Colon (tissue), 2 donors: ENCODE results near the gene PRTN3.

Experiments used
- FAIRE-seq: peaks from 2 replicates; lab custom pipeline; 2012; peaks lifted over from hg19 to GRCh38; lab: Jason Lieb, UNC
- donor health status: control.
- donor health status: control.

The PRTN3 gene, protein sequence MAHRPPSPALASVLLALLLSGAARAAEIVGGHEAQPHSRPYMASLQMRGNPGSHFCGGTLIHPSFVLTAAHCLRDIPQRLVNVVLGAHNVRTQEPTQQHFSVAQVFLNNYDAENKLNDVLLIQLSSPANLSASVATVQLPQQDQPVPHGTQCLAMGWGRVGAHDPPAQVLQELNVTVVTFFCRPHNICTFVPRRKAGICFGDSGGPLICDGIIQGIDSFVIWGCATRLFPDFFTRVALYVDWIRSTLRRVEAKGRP

DNA sequence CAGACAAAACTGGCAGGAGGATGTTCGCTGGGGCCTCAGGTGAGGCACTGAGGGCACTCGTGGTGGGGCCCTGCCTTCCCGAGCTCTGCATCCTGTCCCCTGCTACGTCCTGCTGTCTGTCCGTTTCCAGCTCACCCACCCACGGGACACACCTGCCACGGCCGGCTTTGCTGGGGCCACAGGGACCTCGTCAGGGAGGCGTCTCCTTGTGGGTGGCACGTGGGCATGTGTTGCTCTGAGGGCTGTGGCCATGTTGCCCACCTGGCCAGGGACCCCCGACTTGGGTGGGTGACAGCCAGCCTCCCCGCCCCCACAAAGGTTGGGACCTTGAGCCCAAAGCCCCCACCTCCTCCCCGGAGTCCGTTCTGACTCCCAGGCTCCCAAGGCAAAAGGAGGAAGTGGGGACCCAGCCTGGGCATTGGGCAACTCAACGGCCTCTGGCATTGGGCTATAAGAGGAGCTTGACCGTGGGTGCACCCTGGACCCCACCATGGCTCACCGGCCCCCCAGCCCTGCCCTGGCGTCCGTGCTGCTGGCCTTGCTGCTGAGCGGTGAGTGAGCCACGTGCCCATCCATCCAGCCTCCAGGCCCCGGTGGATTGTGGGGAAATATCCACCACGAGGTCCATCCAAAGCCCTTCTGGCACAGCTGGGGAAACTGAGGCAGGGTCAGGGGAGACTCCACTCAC is at the start of gene PRTN3:
Gene PRTN3, plus strand, starts transcription at position 481 of the 688 bp plus-strand sequence. Its CDS starts 10 bp downstream, at position 491.
- FAIRE-seq: no peak

DNA sequence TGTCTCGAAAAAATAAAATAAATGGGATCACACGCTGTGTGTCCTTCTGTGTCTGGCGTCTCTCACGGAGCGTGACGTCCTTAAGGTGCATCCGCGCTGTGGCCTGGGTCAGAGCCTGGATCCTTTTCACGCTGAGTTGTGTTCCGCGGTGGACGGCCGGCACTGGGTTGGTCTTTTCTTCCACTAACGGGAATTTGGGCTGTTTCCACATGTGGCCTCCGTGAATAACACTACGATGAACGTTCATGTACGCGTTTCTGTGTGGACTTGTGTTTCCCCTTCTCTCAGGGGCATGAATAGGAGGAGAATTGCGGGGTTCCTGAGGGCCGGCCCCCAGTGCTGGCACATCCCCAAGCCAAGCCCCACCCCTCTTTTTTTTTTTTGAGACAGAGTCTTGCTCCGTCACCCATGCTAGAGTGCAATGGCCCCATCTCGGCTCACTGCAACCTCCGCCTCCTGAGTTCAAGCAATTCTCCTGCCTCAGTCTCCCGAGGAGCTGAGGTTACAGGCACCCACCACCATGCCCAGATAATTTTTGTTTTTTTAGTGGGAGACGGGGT is 49.7 kb upstream of the PRTN3 start:
- no peak for FAIRE-seq

DNA sequence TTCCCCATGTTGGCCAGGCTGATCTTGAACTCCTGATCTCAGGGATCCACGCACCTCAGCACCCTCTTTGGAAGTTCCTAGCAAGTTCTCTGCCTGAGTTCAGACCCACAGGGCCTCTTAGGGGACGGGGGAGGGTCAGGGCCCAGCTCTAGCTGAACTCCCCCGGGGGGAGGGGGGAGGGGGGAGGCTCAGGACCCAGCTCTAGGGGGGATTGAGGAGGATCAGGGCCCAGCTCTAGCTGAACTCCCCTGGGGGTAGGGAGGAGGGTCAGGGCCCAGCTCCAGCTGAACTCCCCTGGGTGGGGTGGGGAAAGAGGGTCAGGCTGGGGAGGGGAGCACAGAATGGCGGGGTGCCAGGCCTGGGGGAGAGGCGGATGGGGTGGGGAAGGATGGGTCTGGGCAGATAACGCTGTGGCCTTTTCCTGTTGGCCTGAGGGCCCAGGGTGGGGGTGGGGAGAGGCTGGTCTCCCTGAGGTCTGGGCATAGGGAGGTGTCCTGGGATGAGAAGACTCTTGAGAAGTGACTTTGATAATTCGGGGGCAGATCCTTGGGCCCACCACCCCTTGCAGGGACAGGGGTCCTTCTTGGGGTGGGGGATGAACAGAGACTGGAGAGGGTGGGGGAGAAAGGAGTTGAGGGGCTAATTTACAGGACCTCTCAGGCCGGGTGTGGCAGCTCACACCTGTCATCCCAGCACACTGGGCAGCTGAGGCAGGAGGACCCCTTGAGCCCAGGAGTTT is 49.1 kb upstream of the PRTN3 start:
- no peak for FAIRE-seq

DNA sequence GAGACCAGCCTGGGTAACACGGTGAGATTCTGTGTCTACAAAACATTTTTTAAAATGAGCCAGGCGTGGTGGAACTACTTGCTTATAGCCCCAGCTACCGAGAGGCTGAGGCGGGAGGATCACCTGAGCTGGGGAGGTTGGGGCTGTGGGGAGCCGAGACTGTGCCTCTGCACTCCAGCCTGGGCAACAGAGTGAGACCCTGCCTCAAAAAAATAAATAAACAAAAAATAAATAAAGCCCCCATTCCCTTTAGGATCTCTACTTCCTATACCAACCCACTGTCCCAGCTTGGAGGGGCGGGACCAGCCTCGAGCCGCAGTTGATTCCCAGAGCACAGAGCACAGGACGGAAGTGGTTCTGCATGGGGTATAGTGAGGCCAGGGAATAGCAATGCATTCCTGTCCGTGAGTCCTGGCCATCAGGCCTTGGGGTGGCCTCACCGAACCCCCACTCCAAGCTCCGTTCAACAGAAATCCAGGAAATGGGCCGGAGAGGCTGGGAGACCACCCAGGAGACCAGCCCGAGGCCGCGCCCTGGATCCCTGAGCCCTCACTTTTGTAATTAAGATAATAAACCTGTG is 48.4 kb upstream of the PRTN3 start:
- no peak for FAIRE-seq

DNA sequence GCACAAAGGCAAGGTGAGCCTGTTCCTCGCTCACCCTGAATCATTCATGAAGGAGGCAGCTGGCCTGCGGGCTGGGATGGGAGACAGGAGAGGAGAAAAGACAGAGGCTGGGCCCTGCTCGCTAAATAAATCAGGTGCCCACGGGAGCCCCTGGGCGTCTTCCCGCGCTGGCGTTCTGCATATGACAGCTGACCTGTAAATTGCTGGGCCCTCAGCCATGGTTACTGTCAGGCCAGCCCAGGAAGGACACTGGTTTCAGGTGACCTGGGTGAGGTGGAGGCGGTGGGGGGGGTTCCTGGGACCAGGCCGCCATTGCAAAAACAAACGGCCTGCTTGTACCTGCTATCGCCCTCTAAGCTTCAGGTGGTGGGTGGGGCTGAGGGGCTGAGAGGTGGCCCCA is 47.0 kb upstream of the PRTN3 start:
- FAIRE-seq: no peak

DNA sequence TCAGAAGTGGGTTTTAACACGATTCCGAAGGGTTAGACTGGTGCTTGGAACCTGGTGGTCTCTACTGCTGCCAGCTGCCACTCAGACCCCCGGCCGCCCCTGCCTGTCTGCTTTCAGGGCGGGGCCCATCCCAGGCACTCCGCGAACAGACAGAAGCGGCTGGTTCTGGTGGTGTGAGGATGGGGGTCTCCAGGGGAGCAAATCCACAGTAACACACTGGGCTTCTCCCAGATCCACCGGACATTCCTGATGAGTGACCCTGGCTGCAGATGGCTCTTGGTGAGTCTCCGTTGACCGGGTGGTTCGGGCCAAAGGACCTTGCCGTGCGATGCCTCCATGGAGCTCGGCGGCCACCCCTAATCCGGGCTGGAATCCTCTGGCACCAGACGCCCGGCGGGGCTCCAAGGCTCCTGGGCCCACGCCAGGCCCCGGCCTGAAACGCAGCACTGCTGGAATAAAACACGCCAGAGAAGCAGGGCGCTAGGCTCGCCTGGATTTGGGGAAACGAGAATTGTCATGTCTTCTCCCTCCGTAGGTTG is 45.7 kb upstream of the PRTN3 start:
- no peak for FAIRE-seq

DNA sequence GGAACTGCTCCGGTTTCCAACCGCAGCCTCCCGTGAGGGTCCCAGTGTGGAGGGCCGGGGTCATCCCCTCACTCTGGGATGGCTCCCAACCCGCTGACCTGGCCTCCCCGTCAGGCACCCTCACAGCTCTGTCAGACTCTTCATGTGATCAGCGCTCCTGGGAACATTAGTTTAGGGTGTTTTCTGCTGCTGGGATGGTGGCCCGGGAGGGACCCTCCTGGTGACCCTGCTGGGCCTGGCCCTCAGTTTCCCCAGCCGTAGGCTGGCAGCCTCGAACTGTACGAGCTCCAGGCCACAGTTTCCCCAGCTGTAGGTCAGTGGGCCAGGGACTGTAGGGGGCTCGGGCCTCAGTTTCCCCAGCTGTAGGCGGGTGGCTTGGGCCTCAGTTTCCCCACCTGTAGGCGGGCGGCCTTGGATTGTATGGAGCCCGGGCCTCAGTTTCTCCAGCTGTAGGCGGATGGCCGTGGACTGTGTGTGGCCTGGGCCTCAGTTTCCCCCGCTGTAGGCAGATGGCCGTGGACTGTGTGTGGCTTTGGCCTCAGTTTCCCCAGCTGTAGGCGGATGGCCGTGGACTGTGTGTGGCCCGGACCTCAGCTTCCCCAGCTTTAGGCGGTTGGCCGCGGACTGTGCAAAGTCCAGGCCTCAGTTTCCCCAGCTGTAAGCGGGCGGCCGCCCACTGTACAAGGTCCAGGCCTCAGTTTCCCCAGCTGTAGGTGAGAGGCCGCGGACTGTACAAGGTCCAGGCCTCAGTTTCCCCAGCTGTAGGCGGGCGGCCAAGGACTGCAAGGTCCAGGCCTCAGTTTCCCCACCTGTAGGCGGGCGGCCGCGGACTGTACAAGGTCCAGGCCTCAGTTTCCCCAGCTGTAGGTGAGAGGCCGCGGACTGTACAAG is 44.9 kb upstream of the PRTN3 start:
- no peak for FAIRE-seq

DNA sequence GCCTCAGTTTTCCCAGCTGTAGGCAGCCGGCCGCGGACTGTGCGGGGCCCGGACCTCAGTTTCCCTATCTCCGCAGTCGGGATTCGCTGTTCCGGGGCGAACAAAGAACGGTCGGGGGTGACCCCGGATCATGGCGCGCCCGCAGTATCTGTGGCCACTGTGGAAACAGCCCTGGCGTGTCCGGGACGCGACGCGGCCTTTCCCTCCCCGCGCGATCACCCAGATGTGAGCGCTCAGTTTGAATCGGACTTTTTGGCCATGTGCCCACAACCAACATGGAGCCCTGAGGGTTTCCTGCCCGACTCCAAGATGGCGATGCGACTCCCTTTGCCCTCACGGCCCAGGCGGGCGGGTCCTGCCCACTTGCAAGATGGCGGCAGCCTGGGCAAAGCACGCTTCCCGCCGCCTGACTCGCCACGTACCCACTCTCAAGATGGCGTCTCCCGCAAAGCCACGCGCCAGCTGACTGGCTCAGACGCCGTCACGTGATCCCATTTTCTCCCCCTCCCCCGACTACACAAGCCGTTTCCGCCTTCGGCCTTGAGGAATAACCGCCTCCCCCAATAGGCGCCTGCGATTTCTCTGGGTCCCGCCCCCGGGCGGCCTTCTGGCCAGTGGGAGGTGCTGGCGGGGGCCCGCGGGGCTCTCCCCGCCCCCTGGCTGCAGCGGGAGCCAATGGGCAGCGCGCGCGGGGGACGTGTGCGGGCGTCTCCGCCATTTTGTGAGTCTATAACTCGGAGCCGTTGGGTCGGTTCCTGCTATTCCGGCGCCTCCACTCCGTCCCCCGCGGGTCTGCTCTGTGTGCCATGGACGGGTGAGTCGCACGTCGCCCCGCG is 43.9 kb upstream of the PRTN3 start, which contains the start of gene PTBP1:
Gene PTBP1, plus strand, starts transcription at position 761 of the 836 bp plus-strand sequence. Its CDS starts 46 bp downstream, at position 807.
- peak; percentile 96 for FAIRE-seq

DNA sequence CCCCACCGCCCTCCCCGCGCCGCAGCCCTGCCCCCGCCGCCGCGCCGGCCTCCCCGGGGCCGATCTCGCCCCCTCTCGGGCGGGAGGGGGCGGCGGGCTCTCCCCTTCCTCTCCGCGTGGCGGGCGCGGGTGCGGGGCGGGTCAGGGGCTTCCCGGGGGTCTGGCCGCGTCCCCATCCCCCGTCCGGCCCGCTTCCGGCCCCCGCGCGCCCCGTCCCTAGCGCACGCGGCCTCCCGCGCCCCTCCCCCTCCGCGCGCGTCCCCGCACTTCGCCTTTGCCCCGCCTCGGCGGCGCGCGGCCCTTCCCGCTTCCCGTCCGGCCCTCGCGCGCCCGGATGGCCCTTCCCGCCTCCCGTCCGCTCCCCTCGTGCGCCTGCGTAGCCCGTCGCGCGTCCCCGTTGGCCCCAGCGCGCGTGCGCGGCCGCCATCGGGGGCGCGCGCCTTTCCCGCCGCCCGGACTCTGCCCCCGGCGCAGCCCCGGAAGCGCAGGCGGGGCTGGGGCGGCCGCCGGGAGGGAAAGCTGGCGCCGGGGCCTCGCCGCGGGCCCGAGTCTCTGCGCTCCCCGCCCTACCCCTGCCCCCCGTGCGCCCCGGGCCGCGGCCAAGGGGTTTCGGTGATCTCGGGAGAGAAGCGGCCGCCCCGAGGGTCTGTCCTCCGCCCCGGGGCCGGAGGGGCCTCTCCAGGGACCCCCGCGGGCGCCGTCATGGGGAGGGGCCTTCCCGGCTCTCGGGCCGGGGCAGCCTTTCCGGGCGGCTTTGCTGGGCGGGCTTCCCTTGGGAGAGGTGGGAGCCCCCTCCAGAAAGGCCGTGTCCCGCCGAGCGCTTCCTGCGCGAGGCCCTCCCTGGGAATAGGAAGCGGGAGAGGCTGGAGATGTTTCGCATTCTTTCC is 43.0 kb upstream of the PRTN3 start:
- no peak for FAIRE-seq

DNA sequence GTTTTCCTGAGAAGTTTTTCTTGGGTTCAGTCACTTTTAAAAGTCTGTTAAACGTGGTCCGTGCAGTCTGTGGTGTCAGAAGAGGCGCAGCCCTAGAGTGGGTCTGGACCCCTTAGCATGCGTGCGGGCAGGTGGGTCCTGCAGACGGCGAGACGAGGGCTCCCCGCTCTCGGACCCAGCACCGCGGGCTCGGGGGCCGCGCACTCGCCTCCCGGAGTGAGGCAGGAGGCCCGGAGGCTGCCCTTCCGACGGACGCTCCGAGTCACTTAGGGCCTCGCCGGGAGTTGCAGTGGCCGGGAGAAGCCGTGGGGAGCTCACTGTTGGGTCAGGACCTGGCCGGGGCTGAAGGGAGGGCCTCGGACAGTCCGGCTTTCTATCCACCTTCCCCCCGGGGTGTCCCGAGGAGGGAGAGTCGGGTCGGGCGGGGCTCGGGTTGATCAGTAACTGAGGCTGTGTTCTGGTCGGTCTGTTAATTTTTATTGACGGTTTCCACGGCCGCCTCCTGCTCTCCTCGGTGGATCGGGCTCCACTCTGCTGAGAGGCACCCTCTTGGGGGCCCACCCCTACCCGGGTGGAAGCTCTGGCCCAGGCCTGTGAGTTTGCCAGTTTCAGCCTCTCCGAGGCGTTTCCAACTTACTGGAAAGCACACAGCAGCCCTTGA is 42.3 kb upstream of the PRTN3 start:
- FAIRE-seq: no peak

DNA sequence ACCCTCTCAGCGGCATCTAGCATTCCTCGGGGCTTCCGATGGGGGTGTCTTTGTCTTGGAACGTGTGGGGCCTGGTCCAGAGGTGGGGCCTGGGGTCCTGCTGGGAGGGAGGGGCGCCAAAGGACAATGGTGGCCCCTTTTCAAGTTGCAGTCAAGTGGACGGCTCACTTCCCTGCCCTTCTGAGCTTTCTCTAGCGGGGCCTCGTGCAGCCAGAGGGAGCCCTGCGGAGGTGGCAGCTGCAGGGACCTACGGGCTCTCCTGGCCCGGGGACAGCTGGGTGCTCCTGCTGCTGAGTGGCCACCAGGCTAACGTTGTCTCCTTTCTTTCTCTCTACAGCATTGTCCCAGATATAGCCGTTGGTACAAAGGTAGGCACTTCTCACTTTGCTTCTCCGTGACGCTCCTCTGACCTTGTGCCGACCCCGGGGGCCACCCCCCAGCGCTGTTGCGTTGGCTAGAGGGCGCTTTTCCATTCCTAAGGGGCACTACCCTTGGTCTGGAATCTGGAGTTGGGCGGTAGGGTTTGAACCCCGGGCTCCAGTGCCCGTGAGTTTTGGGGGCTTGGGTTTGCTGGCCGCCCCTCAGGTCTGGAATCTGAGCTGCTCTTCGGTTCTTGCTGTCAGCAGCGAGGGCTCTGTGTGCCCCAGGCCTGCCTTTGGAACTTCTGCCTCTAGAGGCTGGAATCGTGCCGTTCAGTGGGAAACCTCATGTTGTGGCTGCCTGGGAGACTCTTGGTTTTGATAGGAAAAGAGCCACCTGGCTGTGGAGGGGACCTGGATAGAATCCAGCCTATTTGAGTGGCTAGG is 41.5 kb upstream of the PRTN3 start:
- FAIRE-seq: no peak

DNA sequence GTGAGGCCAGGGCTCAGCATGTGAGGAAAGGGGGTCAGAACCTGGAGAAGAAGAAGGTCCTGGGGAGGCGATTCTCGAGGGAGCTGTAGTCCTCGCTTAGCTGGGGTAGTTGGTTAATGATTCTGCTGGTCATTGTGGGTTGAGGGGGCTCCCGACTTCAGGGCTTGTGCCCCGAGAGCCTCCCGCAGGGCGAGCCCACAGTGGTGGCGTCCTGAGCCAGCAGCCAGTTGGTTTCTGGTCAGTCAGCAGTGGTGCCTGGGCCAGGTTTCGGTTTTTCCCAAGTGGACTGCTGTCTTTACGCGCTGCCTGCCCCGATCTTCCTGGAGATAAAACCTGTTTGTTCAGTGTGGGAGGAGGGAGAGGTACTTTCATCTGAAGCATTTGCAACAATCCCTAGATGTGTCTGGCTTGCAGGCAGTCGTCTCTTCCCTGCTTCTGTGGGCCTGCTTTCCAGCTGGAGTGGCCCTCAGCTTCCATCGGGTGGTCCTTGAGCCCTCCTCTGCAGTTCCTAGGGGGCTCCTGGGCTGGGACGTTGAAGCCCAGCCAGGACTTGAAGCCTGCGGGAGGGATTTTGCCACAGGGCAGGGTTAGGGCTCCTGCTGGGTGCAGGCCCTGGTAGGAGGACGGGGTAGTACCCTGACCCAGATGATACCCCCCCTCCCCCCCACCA is 40.3 kb upstream of the PRTN3 start:
- FAIRE-seq: no peak

DNA sequence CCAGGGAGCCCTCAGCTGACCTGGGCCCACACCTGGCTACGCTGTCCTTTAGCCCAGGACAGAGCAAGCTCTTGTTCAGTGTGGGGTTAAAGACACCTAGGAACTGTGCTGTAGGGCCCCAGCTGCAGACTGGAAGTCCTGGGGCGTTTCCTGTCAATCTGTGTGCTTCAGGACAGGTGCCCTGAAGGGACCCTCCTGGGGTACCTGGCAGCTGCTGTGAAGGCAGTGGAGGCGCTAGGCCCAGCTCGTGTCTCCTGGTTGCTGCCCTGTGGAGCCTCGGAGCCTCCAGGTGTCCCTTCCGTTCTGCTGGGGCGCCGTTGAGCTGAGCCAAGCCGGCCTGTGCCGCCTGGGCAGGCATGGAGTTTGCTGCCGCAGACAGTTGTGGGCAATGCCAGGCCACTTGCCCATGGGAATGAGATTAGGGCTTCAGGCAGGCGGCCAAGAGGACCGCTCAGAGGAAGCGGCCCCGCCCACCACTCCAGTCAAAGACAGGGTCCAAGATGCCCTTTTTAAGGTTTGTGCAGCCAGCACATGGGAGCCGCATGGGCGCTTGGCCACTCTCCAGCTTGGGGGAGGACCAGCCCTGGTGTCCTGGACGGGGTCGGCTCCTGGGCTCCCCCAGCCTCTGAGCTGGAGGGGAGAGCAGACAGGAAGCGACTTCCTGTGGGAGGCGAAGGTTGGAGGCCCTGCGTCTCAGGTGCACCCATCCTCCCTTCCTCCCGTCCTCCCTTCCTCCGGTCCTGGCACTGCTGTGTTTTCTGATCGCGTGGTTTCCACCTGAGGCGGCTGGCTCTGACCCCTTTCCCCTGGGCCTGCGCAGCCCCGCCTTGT is 39.6 kb upstream of the PRTN3 start:
- FAIRE-seq: no peak

DNA sequence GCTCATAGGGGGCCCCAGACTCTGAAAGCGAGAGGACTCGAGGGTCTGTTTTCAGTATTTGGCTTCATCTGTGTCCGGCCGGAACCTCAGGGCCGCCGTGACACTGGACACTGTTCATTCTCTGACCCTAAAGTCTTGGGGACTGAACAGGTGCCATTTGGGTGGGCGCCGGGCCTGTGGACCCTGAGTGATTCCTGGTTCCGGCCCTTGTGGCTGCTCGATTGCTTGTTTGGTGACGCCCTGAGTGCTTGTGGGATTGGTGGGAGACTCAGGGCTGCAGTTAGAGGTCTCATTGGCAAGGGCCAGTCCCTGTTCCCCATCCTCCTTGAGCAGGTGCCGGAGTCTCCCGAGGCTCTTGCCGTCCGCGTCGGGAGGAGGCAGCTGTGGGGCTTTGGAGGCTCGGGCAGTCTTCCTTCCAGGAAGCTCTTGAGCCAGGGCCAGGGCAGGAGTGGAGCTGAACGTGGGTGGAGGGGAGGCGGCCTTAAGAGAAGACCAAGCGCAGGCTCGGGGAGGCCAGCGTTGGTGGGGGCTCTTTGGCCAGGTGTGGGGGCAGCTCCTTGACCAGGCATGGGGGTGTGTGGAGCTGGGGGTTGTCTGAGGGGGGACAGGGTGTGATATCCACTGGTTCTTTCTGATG is 38.8 kb upstream of the PRTN3 start:
- no peak for FAIRE-seq

DNA sequence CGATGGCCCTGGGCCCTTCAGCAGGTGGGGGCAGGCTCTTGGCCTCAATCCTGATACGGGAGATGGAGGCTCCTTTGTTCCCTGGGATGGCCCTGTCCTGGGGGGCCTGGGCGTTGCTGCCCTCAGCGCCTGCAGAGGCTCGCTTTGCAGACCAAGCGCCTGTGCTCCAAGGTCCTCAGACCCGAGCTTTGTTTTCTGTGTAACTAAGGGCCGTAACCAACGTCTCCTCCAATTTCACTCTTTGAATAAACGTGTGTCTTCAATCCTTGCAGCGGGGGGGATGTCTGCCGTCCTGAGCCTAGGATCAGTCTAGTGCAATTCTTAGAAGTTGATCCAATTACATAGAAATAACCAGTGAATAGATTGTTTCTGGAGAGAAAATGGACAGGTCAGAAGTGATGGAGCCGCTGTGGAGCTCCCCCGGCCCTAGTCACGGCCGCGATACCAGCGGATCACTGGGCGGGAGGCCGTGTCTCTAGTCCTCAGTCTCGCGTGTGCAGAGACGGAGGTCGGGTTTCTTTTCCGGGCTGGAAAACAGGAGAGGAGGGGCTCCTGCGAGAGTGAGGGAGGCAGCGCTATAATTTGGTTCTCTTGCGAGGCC is 38.2 kb upstream of the PRTN3 start:
- FAIRE-seq: no peak
